Activated T-helper 1 cell treated with anti-CD3 and anti-CD28 coated beads, Interleukin-2, amount 50 U/mL, for 16 hours (primary cell): ENCODE measurements around the gene RBP2.

Experiments
- DNase-seq, 2 donors: peaks; one replicate each; pipeline ENCODE4 v3.0.0-alpha.2; 2020; ENCODE audit warnings: low read depth in 1 of 2, low spot score in 1 of 2

RBP2 gene

DNA sequence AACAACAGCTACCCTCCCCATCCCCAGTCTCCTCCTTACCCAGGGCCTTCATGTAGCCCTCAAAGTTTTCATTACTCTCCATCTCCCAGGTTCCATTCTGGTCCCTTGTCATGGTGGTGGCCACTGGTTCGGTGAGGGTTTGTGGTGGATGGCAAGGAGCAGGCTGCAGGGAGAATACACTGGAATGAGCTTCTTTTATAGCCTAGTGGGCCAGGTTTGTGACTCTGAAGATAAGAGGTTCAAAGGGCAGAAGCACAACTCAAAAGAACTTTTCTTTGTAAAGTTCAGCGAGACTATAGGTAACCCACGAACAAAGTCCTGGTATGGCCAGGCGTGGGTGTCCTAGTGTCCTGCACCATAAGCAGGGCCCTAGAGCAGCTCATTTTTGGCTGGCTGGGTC, at the start of gene RBP2:
TSS of gene RBP2 (minus strand) at position 169 of the 400 bp plus-strand sequence. CDS start at position 112, 57 bp downstream.
- DNase-seq = no peak

DNA sequence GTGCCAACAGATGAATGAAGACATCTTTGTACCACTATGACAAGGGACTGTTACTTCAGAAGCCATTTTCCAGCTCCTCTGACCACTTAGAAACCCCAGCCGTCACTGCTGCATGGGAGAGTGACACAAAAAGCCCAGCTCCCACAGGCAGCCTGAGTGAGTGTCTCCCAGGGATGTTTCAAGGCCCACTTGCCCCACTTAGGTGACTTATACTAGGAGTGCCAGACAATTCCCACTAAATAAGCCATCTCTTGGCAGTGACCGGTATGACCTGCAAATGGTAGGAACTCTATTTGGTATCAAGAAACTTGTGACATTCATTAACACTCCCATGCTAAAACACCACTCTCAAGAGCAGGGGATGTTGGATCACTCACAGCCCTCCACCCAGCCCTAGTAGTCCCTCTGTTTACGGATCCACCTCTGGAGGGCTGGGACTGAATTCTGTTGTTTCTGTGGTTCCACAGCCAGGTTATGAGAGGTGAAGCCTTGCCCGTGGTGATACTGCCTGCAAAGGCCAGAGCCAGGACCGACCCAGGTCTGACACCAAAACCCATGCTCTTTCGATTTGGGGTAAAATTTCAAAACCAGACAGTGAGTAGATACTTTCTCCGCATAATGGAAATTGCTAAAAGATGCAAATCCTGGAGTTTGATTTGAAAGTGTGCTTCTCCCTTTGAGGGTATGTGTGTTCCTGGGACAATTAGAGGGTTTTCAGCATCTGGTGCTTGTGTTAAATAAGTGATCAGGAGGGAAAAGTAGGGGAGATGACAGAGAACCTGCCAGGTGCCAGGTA, 48.7 kb upstream of the RBP2 start:
- DNase-seq = no peak

DNA sequence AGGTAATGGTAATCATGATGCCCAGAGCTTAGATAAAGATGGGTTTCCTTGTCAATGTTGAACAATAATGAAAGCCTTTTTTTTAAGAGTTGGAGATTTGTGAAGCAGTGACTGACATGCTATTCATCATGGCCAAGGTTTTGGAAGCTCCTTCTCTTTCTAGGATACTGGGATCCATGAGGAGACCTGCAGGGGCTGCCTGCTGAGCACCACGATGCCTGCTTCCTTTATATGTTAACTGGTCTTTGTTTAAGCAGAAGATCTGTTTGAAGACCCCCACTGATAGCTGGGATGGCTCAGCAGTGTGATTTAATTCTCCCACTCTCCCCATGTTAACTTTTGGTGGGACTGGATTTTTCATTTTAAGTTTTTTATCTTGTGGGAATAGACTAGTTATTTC, 47.4 kb upstream of the RBP2 start:
- DNase-seq = no peak

DNA sequence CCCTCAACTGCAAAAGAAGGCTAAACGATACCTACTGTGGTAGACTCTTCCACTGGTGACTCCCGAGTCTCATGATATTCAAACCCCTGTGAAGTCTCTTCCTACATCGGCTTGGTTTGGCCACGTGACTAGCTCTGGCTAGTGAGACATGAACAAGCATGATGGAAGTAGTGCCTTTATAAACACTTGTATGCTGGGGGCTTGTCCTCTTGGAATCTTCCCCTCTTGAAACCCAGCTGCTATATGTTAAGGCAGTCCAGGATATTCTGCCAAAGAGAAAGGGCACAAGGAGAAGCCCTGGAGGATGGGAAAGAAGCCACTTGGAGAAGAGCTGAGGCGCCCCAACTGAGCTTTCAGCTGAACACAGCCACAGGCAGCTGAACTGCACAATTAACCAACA, 46.9 kb upstream of the RBP2 start:
- DNase-seq = no peak

DNA sequence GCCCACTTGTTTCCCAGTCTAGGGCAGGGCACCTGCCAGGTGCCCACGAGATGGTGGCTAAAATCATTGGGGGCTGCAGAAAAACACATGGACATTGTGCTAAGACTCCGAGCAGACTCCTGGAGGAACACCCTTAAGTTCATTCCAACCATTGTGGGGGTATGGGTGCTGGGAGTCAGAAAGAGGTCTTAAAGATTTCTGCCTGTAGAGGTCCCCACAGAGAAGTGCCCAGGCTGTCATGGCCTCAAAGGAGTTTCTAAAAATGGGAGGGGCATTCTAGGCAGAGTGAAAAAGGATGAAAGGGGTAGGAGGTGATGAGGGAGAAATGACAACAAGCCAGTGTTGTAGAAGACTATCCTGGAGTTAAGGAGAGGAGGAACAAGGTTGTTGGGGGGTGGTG, 46.1 kb upstream of the RBP2 start:
- no peak for DNase-seq

DNA sequence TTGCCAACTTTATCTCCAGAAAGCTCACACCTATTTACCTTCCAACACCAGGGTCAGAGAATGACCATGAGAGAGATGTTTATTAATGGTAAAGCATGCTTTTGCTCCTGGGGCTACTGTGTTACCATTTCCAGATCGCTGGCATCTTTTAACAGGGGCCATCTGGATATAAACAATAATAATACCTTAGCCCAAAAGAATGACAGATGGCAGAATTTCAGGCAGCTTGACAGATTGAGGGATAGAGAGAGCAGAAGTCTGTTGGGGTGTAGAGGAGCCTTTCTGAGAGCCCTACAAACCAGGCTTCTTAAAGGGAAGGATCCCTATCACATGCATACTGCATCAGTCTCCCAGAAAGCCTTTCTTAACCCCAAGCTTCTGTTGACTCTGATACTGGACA, 45.5 kb upstream of the RBP2 start:
- DNase-seq = no peak

DNA sequence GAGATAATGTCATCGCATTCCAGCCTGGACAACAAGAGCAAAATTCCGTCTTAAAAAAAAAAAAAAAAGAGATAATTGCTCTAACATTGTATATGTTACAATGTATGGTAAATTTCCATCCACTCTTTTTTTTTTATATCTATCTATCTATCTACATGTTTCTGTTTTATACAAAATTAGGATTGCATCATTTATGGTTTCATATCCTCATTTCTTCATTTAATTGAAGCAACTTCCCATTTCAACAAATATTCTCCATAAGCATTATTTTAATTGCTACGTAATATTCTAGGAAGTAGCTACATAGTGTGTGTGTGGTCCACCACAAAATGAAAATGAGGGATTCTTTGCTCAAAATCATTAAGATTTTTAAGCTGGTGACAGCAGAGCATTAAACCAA, 44.8 kb upstream of the RBP2 start:
- DNase-seq = no peak

DNA sequence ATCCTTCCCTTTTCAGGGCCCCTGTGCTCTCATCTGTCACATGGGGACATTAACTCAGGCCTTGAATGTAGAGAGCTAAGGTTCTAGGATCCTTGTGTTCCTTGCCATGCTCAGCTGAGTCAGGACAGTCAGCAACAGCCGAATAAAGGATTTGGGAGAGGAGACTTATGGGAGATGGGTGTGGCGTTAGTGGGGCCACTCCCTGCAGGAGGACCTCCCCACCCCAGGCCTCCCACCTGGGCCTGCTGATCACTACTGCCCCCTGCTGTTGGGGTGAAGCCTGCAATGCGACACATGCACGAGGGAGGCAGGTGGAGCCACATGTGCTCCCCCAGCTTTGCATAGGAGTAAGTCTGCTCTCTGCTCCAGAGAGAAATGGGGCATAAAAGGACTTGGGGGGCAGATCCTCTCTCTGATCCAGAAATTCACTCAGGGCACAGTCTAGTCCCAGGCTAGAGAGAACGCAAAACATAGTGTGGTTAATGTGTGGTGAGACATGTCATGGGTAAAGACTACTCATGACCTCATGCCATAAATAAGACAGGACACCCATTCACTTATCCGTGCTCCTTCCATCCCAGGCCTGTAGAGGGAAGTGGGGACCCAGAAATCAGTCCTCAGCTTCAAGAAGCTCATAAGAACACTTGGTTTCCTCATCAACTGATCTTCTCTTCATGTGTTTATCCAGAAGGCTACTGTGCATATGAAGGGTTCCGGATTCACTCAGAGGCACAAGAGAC, 43.9 kb upstream of the RBP2 start:
- no peak for DNase-seq

DNA sequence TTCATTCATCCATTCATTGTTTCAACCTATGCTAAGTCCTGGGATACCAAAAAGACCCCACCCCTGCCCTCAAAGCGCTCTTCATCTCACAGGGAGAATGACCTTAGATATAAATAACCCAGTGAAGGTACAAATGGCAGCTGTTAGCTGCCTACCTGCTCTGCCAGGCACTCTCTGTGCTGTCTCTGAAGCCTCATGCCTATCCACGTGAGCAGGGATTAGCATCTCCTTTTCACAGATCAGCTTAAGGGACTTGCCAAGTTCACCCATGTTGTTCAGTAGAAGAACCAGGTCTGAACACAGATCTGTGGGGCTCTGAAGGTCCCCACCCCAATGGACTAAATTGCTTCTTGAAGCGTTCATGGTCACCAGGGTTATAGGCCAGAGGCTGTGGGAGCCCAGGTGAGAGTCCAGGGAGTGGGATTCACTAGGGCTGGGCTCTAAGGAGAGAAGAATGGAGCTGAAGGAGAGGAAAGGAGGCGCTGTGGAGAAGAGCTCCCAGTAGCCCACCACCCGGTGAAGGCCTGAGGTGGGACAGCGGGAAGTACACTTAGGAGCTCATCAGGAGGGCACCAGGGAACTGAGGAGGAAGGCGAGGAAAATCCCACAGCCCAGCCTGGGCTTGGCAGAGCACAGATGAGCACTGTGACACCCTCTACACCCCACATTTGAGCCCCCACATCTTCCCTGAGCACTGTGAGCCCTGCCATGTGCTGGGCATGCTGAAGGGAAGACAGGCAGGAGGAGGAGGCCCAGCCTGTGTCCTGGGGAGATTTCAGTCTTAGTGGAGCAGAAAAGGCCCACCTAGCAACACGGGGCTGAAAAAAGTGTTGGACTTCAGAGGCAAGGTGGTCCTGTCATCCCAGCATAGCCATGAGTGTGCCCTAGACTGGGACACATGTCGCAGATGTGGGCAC, 42.9 kb upstream of the RBP2 start:
- no peak for DNase-seq

DNA sequence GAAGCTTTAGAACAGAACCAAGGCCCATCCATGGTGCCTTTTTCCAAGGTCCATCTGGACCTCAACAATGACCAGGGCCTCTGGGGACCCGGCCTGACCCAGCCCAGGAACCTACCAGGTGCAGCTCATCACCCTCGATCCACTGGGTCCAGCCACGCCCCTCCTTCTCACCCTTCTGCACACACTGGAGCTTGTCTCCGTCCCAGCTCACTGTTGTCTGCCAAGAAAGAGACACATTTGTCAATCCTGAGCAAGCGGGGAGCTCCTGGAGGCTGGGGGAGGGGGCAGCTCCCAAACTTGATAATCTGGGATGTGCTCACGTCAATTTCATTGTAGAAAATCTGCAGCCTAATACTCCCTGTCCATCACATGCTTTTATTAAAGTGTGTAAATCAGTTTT, 42.0 kb upstream of the RBP2 start:
- DNase-seq = no peak

DNA sequence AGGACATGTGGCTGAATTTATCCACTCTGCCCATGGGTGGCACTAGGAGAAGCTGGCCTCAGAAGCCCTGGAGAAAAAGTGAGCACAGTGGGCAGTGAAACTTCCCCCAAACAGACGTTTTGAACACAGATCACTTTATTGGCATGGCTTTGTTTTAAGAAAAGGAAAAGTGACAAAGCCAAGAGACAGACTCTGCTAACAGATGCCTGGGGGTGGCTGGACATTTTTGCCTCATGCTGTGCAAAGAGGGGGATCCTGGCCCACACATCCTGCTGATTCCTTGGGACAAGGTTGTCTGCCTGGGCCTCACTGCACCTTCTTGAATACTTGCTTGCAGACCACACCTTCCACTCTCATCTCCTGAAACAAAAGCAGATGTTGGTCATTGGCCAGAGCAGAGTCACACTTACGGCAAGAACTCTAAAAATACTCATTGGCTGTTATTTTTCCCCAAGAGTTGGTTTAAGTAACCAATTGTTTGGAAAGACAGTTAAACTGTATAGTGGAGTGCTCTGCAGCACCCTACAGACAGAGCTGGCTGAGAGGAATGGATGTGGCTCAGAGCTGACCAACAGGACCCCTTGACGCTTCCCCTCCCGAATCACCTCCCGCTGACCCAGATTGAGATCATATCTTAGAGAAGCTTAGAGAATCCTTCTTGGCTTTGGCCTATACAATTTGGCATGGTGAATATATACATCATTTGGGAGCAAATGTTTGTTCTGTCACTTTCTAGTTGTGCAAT, 41.2 kb upstream of the RBP2 start:
- DNase-seq = no peak

DNA sequence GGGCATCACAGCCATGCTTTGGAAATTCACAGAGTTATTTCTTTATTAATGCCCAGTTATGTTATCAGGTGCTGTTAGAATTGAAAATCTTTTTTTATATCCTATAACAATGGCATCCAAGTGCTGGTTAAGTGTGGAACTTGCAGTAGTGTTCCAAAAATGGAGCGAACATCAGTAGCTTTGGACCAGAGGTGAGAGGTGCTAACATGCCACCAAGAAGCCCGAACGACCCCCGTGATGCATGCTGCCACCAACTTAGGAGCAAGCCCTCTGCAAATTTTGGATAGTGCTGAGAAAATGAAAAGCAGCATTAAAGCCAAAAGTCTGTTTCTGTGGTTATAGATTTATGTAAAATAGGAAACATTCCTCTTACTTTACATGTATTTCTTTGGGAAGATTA, 38.4 kb upstream of the RBP2 start:
- DNase-seq = no peak

DNA sequence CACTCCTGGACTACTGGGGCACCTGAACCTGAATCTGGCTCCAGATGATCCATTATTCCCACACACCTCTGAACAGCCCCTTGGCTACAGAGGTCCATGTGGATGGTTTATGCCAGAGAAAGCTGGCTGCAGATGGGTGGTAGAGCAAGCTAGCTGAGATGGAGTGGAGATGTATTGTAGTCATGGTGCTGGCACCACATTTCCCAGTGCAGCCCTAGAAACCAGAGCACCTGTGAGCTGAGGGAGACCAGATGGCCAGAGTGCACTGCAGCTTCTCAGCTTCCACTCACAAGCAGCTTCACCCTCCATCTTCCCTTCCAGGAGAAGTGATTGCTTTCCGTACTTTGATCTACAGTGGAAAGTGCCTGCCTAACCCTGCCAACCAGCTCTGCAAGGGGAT, 33.3 kb upstream of the RBP2 start:
- no peak for DNase-seq

DNA sequence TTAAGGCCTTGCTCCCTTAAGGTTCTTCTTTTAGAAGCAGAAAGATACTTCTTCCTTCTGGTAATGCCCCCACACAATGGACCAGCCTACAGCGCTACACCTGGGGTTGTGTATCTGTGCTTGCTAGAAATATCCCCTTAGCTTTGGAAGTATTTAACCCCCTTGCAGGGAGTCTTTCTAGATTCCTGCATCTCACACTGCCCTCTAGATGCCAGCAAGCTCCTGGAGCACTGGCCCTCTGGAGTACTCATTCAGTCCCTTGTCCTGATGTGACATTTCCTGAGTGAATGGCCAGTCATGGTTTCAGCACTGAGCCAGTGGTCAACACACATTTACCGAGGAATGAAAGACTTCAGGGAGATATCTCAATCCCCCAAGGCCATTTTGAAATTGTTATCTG, 30.4 kb upstream of the RBP2 start:
- DNase-seq = no peak

DNA sequence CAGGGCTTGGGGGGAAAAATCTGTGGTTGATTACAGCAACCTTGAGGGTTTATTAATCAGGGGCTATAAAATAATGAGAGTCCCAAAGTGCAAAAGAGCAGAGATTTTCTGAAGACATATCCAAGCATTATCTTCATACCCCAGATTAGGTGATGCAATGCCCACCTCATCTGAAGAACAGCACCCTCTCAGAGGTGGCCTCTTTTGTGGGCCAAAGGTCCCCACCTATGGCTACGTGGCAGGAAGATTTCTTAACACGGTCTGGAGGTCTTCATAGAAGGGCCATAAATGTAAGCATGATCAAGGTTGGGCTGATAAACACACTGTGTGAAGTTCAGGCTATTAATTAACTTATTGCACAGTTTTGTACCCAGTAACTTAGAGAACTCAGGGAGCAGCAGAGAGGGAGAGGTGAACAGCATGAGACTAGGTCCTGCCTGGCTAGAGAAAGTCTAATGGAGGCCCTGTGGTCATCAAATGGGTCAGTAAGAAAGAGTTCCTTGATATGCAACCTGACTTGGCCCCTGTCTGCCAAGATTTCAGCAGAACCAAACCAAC, 29.6 kb upstream of the RBP2 start:
- DNase-seq = no peak

DNA sequence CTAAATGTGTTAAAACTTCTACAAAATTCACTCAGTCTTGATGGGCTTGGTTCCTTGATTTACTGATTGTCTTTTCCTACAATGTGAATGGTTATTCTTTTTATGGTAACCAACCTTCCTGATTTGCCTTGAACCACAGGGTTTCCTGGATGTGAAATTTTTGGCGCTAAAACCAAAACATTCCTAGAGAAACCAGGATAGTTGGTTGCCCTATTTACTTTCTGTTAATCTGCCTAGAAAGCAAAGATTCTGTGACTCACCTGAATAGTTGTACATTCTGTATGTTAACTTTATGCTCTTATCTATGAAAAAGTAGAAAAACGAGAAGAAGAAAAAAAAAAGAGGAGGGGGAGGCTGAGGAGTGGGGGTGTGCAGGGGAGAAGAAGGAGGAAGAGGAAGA, 23.2 kb upstream of the RBP2 start:
- DNase-seq = no peak

DNA sequence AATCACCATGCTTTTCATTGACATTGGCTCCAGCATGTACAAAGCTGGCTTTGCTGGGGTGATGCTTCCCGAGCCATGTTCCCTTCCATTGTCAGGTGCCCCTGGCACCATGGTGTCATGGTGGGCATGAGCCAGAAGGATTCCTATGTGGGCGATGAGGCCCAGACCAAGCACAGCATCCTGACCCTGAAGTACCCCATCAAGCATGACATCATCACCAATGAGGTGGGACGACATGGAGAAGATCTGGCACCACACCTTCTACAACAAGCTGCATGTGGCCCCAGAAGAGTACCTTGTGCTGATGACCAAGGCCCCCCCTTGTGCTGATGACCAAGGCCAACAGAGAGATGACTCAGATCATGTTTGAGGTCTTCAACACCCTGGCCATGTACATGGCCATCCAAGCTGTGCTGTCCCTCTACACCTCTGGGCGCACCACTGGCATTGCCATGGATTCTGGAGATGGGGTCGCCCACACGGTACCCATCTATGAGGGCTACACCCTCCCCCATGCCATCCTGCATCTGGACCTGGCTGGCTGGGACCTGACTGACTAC, 17.6 kb upstream of the RBP2 start:
- DNase-seq = no peak

DNA sequence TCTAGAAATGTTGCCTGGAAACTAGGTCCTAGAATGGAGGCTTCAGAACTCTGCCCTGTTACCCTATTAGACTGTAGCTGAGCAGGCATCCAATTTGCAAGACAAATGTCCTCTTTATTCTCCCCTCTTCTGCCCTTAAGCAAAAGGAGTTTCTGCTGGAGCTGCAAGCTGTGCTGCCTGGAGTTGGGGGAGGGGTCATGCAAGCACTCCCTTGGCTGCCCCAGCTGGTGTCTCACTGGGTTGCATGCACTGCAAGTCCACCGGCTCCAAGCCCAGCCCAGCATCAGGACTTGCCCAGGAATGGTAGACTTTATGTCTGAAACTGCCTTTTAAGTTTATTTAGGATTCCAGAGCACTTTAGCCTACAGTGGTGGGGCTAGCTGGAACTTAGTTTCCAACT, 15.7 kb upstream of the RBP2 start:
- no peak for DNase-seq

DNA sequence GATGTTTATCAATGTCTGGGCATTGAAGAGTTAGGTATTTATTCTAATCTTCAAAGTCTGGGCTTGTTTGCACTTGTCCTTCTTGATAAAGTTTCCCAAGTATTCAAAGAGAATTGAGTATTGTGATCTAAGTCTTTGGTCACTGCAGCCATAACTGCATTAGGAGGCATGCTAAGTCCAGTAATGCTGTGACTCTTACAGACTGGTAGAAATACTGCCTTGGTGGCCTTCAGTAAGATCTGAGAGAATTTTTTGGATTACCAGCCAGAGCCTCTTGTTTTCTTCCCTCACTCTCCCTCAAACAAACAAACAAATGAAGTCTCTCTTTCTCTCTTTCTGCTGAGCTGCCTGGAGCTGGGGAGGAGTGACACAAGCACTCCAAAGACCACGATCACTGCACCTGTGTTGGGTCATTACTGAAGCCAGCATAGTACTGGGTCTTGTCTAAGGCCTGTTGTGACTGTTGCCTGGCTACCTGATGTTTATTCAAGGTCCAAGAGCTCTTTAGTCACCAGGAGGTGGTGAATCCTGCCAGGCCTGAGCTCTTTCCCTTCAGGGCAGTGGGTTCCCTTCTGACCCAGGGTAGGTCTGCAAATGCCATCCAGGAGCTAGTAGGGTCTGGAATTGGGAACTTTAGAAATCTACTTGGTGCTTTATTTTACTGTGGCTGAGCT, 14.8 kb upstream of the RBP2 start:
- DNase-seq = no peak

DNA sequence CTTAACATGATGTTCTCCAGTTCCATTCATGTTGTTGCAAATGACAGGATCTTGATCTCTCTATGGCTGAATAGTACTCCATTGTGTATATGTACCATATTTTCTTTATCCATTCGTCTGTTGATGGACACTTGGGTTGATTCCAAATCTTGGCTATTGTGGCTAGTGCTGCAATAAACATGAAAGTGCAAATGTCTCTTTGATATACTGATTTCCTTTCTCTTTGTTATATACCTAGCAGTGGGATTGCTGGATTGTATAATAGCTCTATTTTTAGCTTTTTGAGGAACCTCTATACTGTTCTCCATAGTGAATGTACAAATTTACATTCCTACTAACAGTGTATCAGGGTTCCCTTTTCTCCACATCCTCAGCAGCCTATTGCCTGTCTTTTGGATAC, 5.9 kb upstream of the RBP2 start:
- no peak for DNase-seq
